Motor neuron (in vitro differentiated cells): ENCODE data around the gene AZGP1. TPM values are rescaled to one million over a fixed set of nuclear protein-coding genes. Genes with fewer than 3 reads are reported as not detected.
"Not testable (repeated sequence)": the region's sequence is repeated elsewhere in the genome, so short reads cannot be mapped to it uniquely, and the experiment has no call there.

ENCODE experiments used
- ATAC-seq, 8 experiments: fragments of 200-7000 bp; cut with Tn5 transposase; replicated peaks in 6 of 8; 2 replicates each; pipeline ENCODE4 v1.8.0; 2021; ENCODE audit warnings: mild to moderate bottlenecking in 8 of 8, moderate library complexity in 8 of 8
- H3K27ac ChIP-seq, 2 donors: fragments of 250-450 bp; sonication (Bioruptor Pico); 2 replicates each; pipeline ENCODE4 v1.9.0; 2021; ENCODE audit warnings: antibody characterized with exemption in 2 of 2, mild to moderate bottlenecking in 2 of 2, moderate library complexity in 1 of 2
- H3K4me1 ChIP-seq, 2 donors: fragments of 250-450 bp; sonication (Bioruptor Pico); replicated peaks in 1 of 2; 2 replicates each; pipeline ENCODE4 v1.6.1; 2021; ENCODE audit warnings: antibody characterized with exemption in 2 of 2, mild to moderate bottlenecking in 2 of 2, moderate library complexity in 1 of 2
- H3K4me3 ChIP-seq, 5 donors: fragments of 250-450 bp; sonication (Bioruptor Pico); 2 replicates each; pipeline ENCODE4 v1.9.0; 2021; ENCODE audit warnings: antibody characterized with exemption in 5 of 5, mild to moderate bottlenecking in 5 of 5, moderate library complexity in 4 of 5
- WGBS, 10 experiments: fragments of 450-650 bp; shearing (Covaris generic); methylation state at CpG; one replicate each; pipeline ENCODE4 v1.0.0; 2022; 5-methylcytosine and 5-hydroxymethylcytosine counted together
- in situ Hi-C, 9 experiments: fragments of 400-800 bp; cut with MboI; loops; one replicate each; pipeline ENCODE4 v1.15.0; 2021; ENCODE audit warnings: low sequenced_read_pairs in 9 of 9, low pct_unique_long_range_greater_than_20kb in 2 of 9; ENCODE audit not compliant: unreplicated experiment in 9 of 9
- total RNA-seq, 8 experiments: library from RNA; unstranded; fragments of 300-600 nt; gene quantifications; 2 replicates each; pipeline versions ENCODE4 v1.2.3 to v1.2.4, GENCODE V29; 2022

Gene AZGP1
- total RNA-seq, 8 experiments from 2014 or later = 0.08 to 229 (median 12.5) TPM; not detected in 2

DNA sequence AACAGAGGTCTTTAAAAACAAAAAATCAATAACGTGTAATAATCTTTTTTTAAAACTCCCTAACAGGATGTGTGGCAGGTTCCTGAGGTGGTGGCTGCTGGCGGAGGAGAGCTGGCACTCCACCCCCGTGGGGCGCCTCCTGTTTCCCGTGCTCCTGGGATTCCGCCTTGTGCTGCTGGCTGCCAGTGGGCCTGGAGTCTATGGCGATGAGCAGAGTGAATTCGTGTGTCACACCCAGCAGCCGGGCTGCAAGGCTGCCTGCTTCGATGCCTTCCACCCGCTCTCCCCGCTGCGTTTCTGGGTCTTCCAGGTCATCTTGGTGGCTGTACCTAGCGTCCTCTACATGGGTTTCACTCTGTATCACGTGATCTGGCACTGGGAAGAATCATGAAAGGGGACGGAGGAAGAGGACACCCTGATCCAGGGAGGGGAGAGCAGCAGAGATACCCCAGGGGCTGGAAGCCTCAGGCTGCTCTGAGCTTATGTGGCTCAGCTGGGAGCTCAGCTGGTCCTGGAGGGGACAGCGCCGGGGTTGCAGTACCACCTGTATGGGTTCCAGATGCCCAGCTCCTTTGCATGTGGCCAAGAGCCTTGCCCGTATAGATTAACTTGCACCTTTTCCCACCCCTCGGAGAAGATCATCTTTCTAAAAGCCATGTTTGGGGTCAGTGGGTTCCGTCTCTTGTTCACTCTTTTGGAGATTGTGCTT lies 16.7 kb upstream of the AZGP1 start:
- in situ Hi-C loops = loop anchor here in 1 of 9 experiments (10.0 kb wide), 1 partner anchor 58 kb away; no protein-coding TSS in a partner anchor
- ATAC-seq = peak in 2 of 8 experiments; percentile 25 to 37
- Histone ChIP-seq H3K4me3 (no peak overlapping the region), H3K27ac (no peak overlapping the region), H3K4me1 (peaks cover 3 to 9% of the 10 kb centered on the region in 2 donors)
- WGBS, 10 experiments = 0 to 79% (median 49%) methylated on average over 1 to 9 of the region's 21 CpGs; no CpG with 5 or more reads in 5 of the 10 experiments

DNA sequence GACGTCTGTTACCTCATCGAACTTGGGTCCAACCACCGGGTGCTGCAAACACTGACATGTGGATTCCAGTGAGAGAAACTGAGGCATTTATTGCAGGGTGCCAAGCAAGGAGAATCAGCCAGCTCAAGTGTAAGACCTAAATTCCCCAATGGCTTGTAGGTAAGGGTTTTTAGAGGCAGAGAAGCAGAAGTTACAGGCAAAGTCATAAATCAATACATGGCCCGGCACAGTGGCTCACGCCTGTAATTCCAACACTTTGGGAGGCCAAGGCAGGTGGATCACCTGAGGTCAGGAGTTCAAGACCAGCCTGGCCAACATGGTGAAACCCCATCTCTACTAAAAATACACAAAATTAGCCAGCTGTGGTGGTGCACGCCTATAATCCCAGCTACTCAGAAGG lies 15.7 kb upstream of the AZGP1 start:
- WGBS, 10 experiments = 33 to 100% (median 57%) methylated on average over 1 to 4 of the region's 6 CpGs; no CpG with 5 or more reads in 2 of the 10 experiments
- not testable (repeated sequence) for H3K4me3 ChIP-seq, H3K27ac ChIP-seq, H3K4me1 ChIP-seq, ATAC-seq
- in situ Hi-C loops = loop anchor here in 1 of 9 experiments (10.0 kb wide), 1 partner anchor 57 kb away; no protein-coding TSS in a partner anchor

DNA sequence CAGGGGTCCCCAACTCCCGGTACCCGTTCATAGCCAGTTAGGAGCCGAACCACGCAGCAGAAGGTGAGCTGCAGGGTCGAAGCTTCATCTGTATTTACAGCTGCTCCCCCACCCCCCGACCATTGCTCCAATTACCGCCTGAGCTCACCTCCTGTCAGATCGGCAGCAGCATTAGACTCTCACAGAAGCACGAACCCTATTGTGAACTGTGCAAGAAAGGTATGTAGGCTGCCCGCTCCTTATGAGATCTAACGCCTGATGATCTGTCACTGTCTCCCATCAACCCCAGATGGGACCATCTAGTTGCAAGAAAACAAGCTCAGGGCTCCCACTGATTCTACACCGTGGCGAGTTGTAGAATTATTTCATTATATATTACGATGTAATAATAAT lies 14.6 kb upstream of the AZGP1 start:
- in situ Hi-C loops = loop anchor here in 1 of 9 experiments (10.0 kb wide), 1 partner anchor 56 kb away; no protein-coding TSS in a partner anchor
- WGBS, 10 experiments = 13 to 61% (median 29%) methylated on average over 2 to 11 of the region's 14 CpGs; no CpG with 5 or more reads in 2 of the 10 experiments
- peak overlapping the region; percentile 19 to 32 (median 23) for H3K4me3 ChIP-seq
- peak overlapping the region in 1 of 2 donors; percentile 37 for H3K27ac ChIP-seq
- H3K4me1 ChIP-seq = peaks cover 3 to 9% of the 10 kb centered on the region in 2 donors
- ATAC-seq = peak; percentile 9 to 66 (median 50)

DNA sequence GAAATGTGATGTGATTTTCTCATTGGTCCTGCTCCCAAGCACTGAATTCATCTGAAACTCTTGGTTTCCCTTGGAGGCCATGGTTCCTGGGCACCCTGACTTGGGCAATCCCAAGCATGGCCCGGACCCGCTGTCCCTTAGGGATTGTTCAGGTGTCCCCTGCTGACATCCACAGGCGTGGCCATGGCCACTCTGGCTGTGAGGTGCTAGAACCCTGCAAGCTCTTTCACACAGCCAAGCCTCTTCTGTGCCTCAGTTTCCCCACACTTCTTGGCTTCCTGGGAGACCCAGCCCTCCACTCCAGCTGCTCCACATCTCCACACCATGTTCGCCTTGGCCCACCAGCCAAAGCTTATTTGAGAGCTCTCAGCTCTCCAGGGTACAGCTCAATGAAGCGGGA lies 12.0 kb upstream of the AZGP1 start:
- ATAC-seq = no peak
- Histone ChIP-seq H3K4me3 (no peak overlapping the region), H3K4me1 (peaks cover 3 to 7% of the 10 kb centered on the region in 2 donors), H3K27ac (no peak overlapping the region)
- WGBS, 10 experiments = 60 to 100% (median 68%) methylated on average over 1 to 3 of the region's 5 CpGs; no CpG with 5 or more reads in 3 of the 10 experiments
- in situ Hi-C loops = no loop called here

DNA sequence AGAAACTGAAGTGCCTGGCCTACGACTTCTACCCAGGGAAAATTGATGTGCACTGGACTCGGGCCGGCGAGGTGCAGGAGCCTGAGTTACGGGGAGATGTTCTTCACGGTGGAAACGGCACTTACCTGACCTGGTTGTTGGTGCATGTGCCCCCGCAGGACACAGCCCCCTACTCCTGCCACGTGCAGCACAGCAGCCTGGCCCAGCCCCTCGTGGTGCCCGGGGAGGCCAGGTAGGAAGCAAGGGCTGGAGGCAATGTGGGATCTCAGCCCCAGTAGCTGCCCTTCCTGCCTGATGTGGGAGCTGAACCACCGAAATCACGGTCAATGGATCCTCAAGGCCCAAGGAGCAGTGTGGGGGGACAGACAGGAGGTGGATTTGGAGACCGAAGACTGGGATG lies 11.5 kb upstream of the AZGP1 start:
- in situ Hi-C loops, H3K4me1 ChIP-seq, H3K27ac ChIP-seq, H3K4me3 ChIP-seq, ATAC-seq: not testable (repeated sequence)
- WGBS, 10 experiments = 70 to 100% (median 95%) methylated on average over 1 to 5 of the region's 14 CpGs; no CpG with 5 or more reads in 7 of the 10 experiments

DNA sequence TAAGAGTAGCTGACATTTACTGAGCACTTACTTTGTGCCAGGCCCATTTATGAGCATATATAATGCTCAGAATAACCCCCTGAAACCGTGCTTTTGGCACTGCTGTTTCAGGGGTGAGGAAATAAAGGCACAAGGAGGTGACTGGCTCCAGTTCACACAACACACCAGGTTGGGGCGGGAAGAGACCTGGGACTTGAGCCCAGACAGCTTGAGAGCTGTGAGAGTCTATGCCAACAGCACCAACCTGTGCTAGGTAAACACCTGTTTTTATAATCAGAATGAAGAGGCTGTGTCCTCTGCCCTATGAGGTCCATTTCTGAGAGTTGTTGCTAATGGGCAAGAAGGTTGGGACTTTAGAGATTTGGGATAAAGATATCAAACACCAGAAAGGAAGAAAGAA lies 8.8 kb upstream of the AZGP1 start:
- 0 to 67% (median 25%) methylated on average over 1 to 2 of the region's 2 CpGs; no CpG with 5 or more reads in 1 of the 10 experiments for WGBS, 10 experiments
- ATAC-seq = no peak
- H3K4me1 ChIP-seq = peaks cover 0 to 1% of the 10 kb centered on the region in 2 donors
- H3K4me3 ChIP-seq = no peak overlapping the region
- in situ Hi-C loops = no loop called here
- H3K27ac ChIP-seq = no peak overlapping the region

DNA sequence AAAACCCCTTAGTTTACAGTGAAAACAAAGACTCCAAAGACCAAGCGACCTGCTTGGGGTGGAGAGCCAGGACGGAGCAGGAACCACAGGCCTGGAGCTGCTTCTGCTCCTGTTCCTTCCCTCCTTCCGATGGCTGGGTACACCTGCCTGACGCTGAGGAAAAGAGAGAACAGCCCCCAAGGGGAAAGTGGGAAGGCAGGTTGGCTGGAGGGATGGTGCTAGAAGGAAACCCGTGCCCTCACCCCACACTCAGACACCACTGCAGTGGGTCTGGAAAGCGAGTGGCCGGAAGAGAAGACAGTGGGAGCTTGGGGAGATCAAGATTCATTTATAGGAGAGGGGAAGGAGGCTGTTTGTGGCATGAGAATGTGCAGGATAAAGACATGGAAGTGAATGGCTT lies 5.2 kb upstream of the AZGP1 start:
- H3K4me1 ChIP-seq, H3K4me3 ChIP-seq, in situ Hi-C loops, H3K27ac ChIP-seq, ATAC-seq: not testable (repeated sequence)
- 72 to 80% (median 73%) methylated on average over 1 to 3 of the region's 7 CpGs; no CpG with 5 or more reads in 6 of the 10 experiments for WGBS, 10 experiments

DNA sequence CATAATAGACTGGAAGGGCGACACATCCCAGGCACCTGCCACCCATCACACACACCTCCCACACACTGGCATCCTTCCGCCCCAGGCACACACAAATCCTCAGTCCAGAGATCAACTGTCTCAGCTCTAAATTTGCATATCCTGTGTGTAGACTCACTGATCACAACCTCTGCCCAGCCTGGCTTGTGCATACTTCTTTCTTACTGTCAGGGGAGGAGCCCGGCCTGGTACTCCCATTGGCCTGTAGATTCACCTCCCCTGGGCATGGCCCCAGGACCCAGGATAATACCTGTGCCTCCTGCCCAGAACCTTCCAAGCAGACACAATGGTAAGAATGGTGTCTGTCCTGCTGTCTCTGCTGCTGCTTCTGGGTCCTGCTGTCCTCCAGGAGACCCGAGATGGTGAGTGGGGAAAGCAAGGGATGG lies 4.6 kb upstream of the AZGP1 start:
- in situ Hi-C loops, H3K4me3 ChIP-seq, H3K4me1 ChIP-seq, H3K27ac ChIP-seq: not testable (repeated sequence)
- 20 to 100% (median 79%) methylated on average over 1 of the region's 4 CpGs; no CpG with 5 or more reads in 6 of the 10 experiments for WGBS, 10 experiments
- ATAC-seq = peak in 4 of 8 experiments; percentile 27 to 71 (median 69)

DNA sequence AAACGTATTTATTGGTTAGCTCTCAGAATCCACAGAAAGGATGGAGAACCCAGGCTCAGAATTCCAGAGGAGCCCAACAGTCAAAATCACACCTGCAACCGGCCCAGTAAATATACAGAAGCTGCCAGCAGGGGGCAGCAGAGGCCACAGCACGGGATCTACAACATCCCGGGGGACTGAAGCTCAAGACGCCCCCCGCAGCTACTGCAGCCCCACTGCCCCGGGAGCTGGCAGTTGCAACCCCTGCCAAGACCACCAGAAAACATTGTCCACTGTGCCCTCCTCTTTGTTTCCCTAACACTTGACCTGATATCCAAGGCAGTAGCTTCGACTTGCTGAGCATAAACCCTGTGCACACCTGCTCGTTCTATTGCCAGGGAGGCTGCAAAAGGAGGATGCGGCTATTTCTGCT lies 4.0 kb upstream of the AZGP1 start:
- H3K27ac ChIP-seq, H3K4me3 ChIP-seq, in situ Hi-C loops, H3K4me1 ChIP-seq: not testable (repeated sequence)
- ATAC-seq = peak; percentile 9 to 93 (median 84)
- WGBS, 10 experiments = 0 to 40% (median 0%) methylated on average over 1 to 3 of the region's 10 CpGs; no CpG with 5 or more reads in 7 of the 10 experiments

DNA sequence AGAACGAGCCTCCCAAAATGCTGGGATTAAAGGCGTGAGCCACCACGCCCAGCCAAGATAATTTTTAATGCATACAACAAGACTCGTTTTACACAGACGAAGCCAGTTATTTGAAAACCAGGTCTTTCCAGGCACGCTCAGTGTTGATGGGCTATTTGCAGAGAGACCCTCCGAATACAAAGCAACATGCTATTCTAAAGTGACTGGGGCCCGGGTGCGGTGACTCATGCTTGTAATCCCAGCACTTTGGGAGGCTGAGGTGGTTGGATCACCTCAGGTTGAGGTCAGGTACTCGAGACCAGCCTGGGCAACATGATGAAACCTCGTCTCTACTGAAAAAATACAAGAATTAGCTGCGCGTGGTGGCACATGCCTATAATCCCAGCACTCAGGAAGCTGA lies 795 bp upstream of the AZGP1 start:
- WGBS, 10 experiments = 56 to 100% (median 81%) methylated on average over 2 to 9 of the region's 13 CpGs; no CpG with 5 or more reads in 4 of the 10 experiments
- in situ Hi-C loops = no loop called here
- H3K4me3 ChIP-seq = no peak overlapping the region
- no peak for ATAC-seq
- no peak overlapping the region for H3K27ac ChIP-seq
- H3K4me1 ChIP-seq = peaks cover 0 to 4% of the 10 kb centered on the region in 2 donors

DNA sequence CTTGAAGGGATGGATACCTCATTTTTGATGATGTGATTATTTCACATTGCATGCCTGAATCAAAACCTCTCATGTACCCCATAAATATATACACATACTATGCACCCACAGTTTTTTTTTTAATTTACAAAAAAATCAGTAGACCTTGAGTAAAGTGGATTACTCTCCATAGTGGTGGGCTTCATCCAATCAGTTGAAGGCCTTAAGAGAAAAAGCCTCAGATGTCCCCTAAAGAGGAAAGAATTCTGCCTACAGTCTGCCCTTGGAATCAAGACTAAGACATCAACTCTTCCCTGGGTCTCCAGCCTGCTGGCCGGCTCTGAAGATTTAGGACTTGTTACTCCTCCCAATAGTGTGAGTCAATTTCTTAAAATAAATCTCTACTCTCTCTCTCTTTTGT lies 1.1 kb downstream of the AZGP1 start:
- Histone ChIP-seq H3K4me1 (peaks cover 0 to 4% of the 10 kb centered on the region in 2 donors), H3K27ac (no peak overlapping the region), H3K4me3 (no peak overlapping the region)
- in situ Hi-C loops = no loop called here
- WGBS, 10 experiments = 0 to 88% (median 40%) methylated on average over 1 of the region's 1 CpG; no CpG with 5 or more reads in 6 of the 10 experiments
- peak in 3 of 8 experiments; percentile 6 to 26 (median 18) for ATAC-seq

DNA sequence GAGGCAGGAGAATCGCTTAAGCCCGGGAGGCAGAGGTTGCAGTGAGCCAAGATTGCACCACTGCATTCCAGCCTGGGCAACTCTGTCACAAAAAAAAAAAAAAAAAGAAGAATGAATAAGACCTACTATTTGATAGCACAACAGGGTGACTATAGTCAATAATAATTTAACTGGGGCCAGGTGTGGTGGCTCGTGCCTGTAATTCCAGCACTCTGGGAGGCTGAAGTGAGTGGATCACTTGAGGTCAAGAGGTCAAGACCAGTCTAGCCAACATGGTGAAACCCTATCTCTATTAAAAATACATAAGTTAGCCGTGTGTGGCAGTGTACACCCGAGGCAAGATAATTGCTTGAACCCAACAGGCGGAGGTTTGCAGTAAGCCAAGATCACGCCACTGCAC lies 2.0 kb downstream of the AZGP1 start:
- H3K4me3 ChIP-seq, in situ Hi-C loops, H3K4me1 ChIP-seq, H3K27ac ChIP-seq, ATAC-seq: not testable (repeated sequence)
- WGBS, 10 experiments = 69 to 100% (median 89%) methylated on average over 1 to 5 of the region's 7 CpGs; no CpG with 5 or more reads in 2 of the 10 experiments

DNA sequence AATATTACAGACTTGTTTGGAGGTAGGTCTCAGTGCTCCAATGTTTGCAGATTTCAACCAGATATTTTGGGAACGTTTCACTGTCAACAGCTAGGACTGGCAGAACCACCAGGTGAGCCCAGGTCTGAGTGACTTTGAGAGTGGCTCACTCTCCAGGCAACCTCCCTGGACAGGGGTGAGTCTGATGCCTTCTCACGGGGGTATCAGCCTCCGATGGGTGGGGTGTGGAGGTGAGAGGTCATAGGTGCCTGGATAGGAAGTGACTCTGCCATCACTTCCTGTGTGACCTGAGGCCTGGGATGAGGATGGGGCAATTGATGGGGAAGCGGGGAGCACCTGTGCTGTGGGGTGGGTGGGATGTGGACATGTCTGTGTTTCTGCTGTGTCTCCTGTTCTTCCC lies 4.6 kb downstream of the AZGP1 start:
- ATAC-seq = no peak

More for the DNA sequence above, 4.6 kb downstream of the AZGP1 start:
- in situ Hi-C loops = no loop called here
- H3K27ac ChIP-seq = no peak overlapping the region
- H3K4me3 ChIP-seq = no peak overlapping the region
- WGBS, 10 experiments = 17 to 60% methylated on average over 1 of the region's 4 CpGs; no CpG with 5 or more reads in 8 of the 10 experiments
- H3K4me1 ChIP-seq = no peaks in the 10 kb centered on the region
